Gastrocnemius medialis (tissue), 4 donors: ENCODE results near the gene MTR. TPM values are rescaled to one million over a fixed set of nuclear protein-coding genes. Genes with fewer than 3 reads are reported as not detected.

Experiments used
- ATAC-seq, 2 donors: fragments of 150-250 bp; one replicate each; pipeline ENCODE4 v1.9.1; 2016
- DNase-seq, 2 donors: peaks; one replicate each; pipeline ENCODE4 v3.0.0-alpha.2; 2019
- H3K27ac ChIP-seq, 4 donors: fragments of 200-600 bp; sonication (generic); 1 replicate in 1 of 4; 2 replicates in 3 of 4; pipeline ENCODE4 v1.5.1; 2016 to 2018; ENCODE audit warnings: mild to moderate bottlenecking in 2 of 4, moderate library complexity in 1 of 4
- H3K27me3 ChIP-seq, 3 donors: fragments of 200-600 bp; sonication (generic) in 2 of 3; 1 replicate in 1 of 3; 2 replicates in 2 of 3; pipeline versions ENCODE4 v1.5.1 to v1.6.0; 2016 to 2019; ENCODE audit warnings: mild to moderate bottlenecking in 1 of 3, moderate library complexity in 1 of 3
- H3K36me3 ChIP-seq, 2 donors: fragments of 200-600 bp; sonication (generic) in 1 of 2; one replicate each; pipeline ENCODE4 v1.5.1; 2017 to 2018
- H3K4me1 ChIP-seq, 2 donors: fragments of 200-600 bp; sonication (generic) in 1 of 2; one replicate each; pipeline ENCODE4 v1.5.1; 2016 to 2017; ENCODE audit warnings: mild to moderate bottlenecking in 2 of 2
- H3K4me3 ChIP-seq, 4 donors: fragments of 200-600 bp; sonication (generic) in 3 of 4; 1 replicate in 1 of 4; 2 replicates in 3 of 4; pipeline ENCODE4 v1.5.1; 2016 to 2019; ENCODE audit warnings: mild to moderate bottlenecking in 2 of 4
- H3K9me3 ChIP-seq, 3 donors: fragments of 200-600 bp; sonication (generic) in 2 of 3; 1 replicate in 1 of 3; 2 replicates in 2 of 3; pipeline ENCODE4 v1.5.1; 2016 to 2019
- POLR2A ChIP-seq, 2 donors: fragments of 450-650 bp; IDR thresholded peaks; one replicate each; pipeline ENCODE4 v1.6.1; 2017; ENCODE audit warnings: antibody characterized with exemption in 2 of 2, mild to moderate bottlenecking in 2 of 2, moderate library complexity in 2 of 2
- in situ Hi-C, 4 donors: fragments of 200-750 bp; cut with MboI; loops; one replicate each; pipeline versions ENCODE4 v1.15.0 to v1.8.0; 2017; ENCODE audit warnings: low sequenced_read_pairs in 4 of 4
- intact Hi-C: fragments of 100-400 bp; cut with DNase I; formaldehyde crosslinking; loops from one replicate; pipeline ENCODE4 v1.15.1; 2023; ENCODE audit warnings: low total_unique reads
- total RNA-seq, 4 donors: library from RNA; depleted of rRNA; stranded (reverse); fragments of >200 nt; gene quantifications; one replicate each; pipeline versions ENCODE4 v1.1.0 to v1.2.3, GENCODE V29; 2016
- TF ChIP-seq, protein P1 (sequence below), 5 experiments: fragments of 450-650 bp in 3 of 5; fragments of 200-600 bp in 2 of 5; sonication (generic) in 2 of 5; IDR thresholded peaks in 4 of 5; conservative IDR thresholded peaks in 1 of 5; 1 replicate in 4 of 5; 2 replicates in 1 of 5; pipeline ENCODE4 v1.5.1; 2016 to 2019; ENCODE audit warnings: antibody characterized with exemption in 5 of 5, mild to moderate bottlenecking in 3 of 5, moderate library complexity in 3 of 5

MTR gene
- total RNA-seq, 4 donors from 2014 or later: 23.0 to 46.3 (median 29.1) TPM

DNA sequence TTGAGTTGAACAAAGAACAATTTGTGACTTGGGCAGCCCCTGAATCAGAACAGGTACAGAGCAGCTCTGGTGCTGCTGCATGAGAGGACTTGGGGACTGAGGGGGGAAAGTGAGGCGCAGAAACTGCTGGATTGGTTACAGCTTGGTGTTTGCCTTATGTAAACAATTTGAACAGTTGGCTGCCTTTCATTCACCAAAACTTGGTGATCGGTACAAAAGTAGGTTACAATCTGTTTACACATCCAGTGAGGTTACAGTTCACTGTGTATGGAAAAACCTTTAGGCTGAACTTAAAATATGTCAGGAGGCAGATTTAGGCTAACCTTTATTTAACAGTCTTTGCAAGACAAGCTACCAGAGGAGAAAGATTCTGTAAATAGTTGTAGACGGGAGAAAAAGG is 28.6 kb upstream of the MTR start:
- in situ Hi-C loops (no loop called here), intact Hi-C loops (no loop called here)
- TF ChIP-seq POLR2A (IDR thresholded peaks at IDR 0.05): no peak
- TF ChIP-seq, protein P1, sequence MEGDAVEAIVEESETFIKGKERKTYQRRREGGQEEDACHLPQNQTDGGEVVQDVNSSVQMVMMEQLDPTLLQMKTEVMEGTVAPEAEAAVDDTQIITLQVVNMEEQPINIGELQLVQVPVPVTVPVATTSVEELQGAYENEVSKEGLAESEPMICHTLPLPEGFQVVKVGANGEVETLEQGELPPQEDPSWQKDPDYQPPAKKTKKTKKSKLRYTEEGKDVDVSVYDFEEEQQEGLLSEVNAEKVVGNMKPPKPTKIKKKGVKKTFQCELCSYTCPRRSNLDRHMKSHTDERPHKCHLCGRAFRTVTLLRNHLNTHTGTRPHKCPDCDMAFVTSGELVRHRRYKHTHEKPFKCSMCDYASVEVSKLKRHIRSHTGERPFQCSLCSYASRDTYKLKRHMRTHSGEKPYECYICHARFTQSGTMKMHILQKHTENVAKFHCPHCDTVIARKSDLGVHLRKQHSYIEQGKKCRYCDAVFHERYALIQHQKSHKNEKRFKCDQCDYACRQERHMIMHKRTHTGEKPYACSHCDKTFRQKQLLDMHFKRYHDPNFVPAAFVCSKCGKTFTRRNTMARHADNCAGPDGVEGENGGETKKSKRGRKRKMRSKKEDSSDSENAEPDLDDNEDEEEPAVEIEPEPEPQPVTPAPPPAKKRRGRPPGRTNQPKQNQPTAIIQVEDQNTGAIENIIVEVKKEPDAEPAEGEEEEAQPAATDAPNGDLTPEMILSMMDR (IDR thresholded peaks at IDR 0.05 in 4 of 5, conservative IDR thresholded peaks at IDR 0.05 in 1 of 5): no peak

DNA sequence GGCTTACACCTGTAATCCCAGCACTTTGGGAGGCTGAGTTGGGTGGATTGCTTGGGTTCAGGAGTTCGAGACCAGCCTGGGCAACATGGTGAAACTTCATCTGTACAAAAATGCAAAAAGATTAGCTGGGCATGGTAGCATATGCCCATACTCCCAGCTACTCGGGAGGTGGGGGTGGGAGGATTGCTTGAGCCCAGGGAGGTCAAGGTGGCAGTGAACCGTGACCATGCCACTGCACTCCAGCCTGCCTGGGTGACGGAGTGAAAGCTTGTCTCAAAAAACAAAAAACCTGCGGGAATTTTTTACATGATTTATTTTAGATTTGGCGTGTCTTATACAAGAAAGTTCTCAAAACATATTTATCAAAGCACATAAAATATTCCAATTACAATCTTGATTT is 27.8 kb upstream of the MTR start:
- Histone ChIP-seq H3K27me3 (no peaks in the 10 kb centered on the region), H3K4me1 (no peaks in the 10 kb centered on the region), H3K4me3 (no peak overlapping the region), H3K36me3 (peaks cover 4 to 24% of the 10 kb centered on the region in 2 donors), H3K9me3 (no peaks in the 10 kb centered on the region), H3K27ac (no peak overlapping the region)
- no peak for TF ChIP-seq POLR2A (IDR thresholded peaks at IDR 0.05)
- TF ChIP-seq, protein P1 (IDR thresholded peaks at IDR 0.05 in 4 of 5, conservative IDR thresholded peaks at IDR 0.05 in 1 of 5): no peak
- DNase-seq (no peak), ATAC-seq (no peak)
- intact Hi-C loops: no loop called here
- in situ Hi-C loops: no loop called here

More for the DNA sequence above, 28.6 kb upstream of the MTR start:
- Histone ChIP-seq H3K4me1 (no peaks in the 10 kb centered on the region), H3K27me3 (no peaks in the 10 kb centered on the region), H3K36me3 (peaks cover 4 to 32% of the 10 kb centered on the region in 2 donors), H3K9me3 (no peaks in the 10 kb centered on the region), H3K4me3 (no peak overlapping the region), H3K27ac (peak overlapping the region in 1 of 4 donors; percentile 18)
- DNase-seq (no peak), ATAC-seq (no peak)

DNA sequence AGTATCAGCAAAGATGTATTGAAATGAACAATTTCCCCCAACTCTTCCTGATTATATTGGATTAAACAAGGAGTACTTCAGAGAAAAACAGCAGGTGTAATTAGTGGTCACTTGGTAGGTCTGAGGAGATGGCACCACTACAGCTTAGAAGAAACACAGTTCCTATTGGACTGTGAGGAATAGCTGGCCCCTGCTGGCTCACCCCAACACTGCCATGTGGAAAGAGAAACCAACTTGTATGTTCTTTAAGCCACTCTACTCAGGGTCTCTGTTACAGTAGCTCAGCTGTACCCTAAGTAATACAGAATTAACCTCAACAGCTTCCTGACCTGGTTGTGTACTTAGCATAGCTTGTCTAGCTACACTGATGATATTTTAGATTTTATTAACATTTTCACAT is 26.5 kb upstream of the MTR start:
- ATAC-seq: no peak
- no peak for DNase-seq
- no peaks in the 10 kb centered on the region for H3K4me1 ChIP-seq
- no peak overlapping the region for H3K27ac ChIP-seq
- no peaks in the 10 kb centered on the region for H3K9me3 ChIP-seq
- in situ Hi-C loops (no loop called here), intact Hi-C loops (no loop called here)
- TF ChIP-seq POLR2A (IDR thresholded peaks at IDR 0.05): no peak
- TF ChIP-seq, protein P1 (IDR thresholded peaks at IDR 0.05 in 4 of 5, conservative IDR thresholded peaks at IDR 0.05 in 1 of 5): no peak
- H3K27me3 ChIP-seq: no peaks in the 10 kb centered on the region
- H3K36me3 ChIP-seq: peaks cover 4 to 11% of the 10 kb centered on the region in 2 donors
- no peak overlapping the region for H3K4me3 ChIP-seq

DNA sequence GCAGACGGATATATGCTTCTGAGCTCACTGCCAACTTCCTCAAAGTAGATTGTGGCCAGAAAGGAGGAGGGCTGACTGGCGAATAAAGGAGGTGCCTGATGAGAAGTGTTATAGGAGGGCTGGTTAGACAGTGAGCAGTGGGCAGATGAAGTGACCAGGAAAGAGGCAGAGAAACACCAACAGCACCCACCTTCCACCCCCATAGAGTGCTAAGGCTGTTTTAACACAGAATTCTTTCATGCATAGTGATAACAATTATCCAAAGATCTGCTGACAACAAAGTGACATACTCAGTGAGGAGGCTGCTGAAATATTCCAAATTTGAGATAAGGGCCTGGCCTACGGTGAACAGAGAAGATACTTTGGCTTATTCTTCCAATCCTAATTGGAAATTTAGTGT is 21.2 kb upstream of the MTR start:
- Histone ChIP-seq H3K36me3 (no peaks in the 10 kb centered on the region), H3K27me3 (peaks cover 0 to 2% (median 0%) of the 10 kb centered on the region in 3 donors), H3K4me3 (no peak overlapping the region), H3K9me3 (peaks cover 0 to 1% (median 0%) of the 10 kb centered on the region in 3 donors), H3K27ac (no peak overlapping the region), H3K4me1 (no peaks in the 10 kb centered on the region)
- ATAC-seq: peak in 1 of 2 donors; percentile 11
- no peak for DNase-seq
- in situ Hi-C loops: loop anchor here in 1 of 4 donors (10.0 kb wide), 1 partner anchor 159 kb away; no protein-coding TSS in a partner anchor
- intact Hi-C loops: loop anchor here (2.0 kb wide), 1 partner anchor 169 kb away; the partner anchor contains the start of gene HEATR1
- TF ChIP-seq, protein P1 (IDR thresholded peaks at IDR 0.05 in 4 of 5, conservative IDR thresholded peaks at IDR 0.05 in 1 of 5): no peak
- no peak for TF ChIP-seq POLR2A (IDR thresholded peaks at IDR 0.05)

DNA sequence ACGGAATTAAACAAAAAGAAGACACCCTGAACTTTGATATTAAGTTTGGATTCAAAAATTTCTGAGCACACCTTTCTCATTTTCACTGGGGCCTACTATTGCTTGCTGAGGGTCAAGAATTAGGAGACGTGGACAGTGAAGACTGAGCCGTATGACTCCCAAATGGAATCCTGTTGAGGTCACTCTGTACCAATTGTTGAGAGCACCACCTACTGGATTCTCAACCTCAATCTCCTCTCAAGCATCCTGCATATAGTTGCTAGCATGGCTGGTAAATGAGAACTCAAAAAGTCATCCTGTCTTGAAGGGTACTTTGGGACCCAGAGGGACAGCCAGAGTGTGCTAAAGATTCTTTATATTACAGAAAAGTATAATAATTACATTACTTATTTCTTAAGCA is 20.2 kb upstream of the MTR start:
- peak; percentile 64 to 81 for ATAC-seq
- DNase-seq: no peak
- Histone ChIP-seq H3K27me3 (peaks cover 0 to 2% (median 0%) of the 10 kb centered on the region in 3 donors), H3K4me1 (no peaks in the 10 kb centered on the region), H3K27ac (no peak overlapping the region), H3K4me3 (no peak overlapping the region), H3K36me3 (no peaks in the 10 kb centered on the region), H3K9me3 (peaks cover 0 to 6% (median 0%) of the 10 kb centered on the region in 3 donors)
- in situ Hi-C loops: loop anchor here in 2 of 4 donors (10.0 to 25.0 kb wide), 2 partner anchors 160 to 488 kb away; partner anchors contain the start of gene ERO1B (in 1 of the 2)
- intact Hi-C loops: loop anchor here (2.0 kb wide), 1 partner anchor 170 kb away; the partner anchor contains the start of gene HEATR1
- TF ChIP-seq, protein P1 (IDR thresholded peaks at IDR 0.05 in 4 of 5, conservative IDR thresholded peaks at IDR 0.05 in 1 of 5): peak in 2 of 5 experiments; percentile 15 to 39
- no peak for TF ChIP-seq POLR2A (IDR thresholded peaks at IDR 0.05)
